GM12873 (cell line): ENCODE measurements around the gene ITGB6.

Experiments
- TF ChIP-seq, protein P1 (sequence below): IDR thresholded peaks from 2 replicates; pipeline ENCODE4 v1.5.1; 2012; ENCODE audit warnings: low read depth, mild to moderate bottlenecking, moderate library complexity, low read length, control low read depth; ENCODE audit not compliant: insufficient read depth; ENCODE audit errors: missing control alignments

ITGB6 gene

DNA sequence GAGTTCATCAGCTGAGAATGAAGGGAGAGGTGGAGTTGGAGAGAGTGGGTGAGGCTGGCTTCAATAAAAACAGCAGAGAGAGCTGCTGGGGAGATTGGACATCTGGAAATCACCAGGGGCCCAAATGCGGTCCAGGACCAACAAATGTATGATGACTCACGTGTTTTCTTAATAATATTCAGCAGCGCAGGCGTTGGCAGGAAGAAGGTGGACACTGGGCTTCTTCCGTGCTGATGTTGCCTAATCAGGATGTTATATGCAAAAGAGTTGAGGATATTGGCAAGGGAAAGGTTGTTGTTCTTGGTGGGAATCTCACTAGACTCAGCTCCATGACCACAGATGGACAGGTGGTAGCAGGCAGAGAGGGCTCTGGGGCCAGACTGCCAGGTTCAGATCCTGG is 124.9 kb downstream of the ITGB6 start:
- TF ChIP-seq, protein P1, sequence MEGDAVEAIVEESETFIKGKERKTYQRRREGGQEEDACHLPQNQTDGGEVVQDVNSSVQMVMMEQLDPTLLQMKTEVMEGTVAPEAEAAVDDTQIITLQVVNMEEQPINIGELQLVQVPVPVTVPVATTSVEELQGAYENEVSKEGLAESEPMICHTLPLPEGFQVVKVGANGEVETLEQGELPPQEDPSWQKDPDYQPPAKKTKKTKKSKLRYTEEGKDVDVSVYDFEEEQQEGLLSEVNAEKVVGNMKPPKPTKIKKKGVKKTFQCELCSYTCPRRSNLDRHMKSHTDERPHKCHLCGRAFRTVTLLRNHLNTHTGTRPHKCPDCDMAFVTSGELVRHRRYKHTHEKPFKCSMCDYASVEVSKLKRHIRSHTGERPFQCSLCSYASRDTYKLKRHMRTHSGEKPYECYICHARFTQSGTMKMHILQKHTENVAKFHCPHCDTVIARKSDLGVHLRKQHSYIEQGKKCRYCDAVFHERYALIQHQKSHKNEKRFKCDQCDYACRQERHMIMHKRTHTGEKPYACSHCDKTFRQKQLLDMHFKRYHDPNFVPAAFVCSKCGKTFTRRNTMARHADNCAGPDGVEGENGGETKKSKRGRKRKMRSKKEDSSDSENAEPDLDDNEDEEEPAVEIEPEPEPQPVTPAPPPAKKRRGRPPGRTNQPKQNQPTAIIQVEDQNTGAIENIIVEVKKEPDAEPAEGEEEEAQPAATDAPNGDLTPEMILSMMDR = no peak

DNA sequence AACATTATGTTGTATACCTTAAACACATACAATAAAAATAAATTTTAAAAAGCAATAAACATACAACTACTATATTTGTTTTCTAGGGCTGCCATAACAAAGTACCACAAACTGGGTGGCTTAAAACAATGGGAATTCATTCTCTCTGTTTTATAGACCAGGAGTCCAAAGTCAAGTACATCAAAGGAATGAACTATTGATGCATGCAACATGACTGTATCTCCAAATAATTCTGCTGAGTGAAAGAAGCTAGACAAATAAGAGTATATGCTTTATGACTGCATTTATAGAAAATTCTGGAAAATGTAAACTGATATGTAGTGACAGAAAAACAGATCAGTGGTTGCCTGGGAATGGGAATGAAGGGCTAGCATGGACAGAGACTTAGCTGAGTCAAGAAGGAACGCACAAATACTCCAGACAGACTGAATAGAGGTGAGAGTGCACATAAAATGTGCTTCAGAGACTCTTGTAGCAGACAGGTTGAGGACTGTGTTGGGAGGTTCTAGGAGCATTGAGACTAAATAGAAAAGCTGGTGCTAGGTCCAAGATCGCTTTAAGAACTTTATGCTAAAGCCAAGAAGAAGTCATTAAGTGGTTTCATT is 126.7 kb downstream of the ITGB6 start:
- TF ChIP-seq, protein P1 = no peak

DNA sequence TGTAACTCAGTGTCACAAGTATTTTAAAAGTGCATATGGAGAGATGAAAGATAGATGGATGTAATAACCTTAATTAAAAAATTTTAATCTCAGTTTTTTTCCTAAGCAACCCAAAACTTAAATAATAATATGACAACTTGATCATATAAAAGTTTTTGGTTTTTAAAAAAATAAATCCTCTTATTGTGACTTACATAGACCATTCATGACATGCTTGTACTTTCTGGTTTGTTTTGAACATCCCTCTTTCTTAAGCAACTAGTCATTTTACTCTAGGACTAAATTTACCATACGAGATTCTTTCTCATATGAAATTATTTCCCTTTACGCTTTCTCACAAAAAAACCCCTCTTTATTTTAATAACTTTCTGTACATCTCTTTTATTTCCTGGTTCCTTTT is 131.2 kb downstream of the ITGB6 start:
- TF ChIP-seq, protein P1 = no peak

DNA sequence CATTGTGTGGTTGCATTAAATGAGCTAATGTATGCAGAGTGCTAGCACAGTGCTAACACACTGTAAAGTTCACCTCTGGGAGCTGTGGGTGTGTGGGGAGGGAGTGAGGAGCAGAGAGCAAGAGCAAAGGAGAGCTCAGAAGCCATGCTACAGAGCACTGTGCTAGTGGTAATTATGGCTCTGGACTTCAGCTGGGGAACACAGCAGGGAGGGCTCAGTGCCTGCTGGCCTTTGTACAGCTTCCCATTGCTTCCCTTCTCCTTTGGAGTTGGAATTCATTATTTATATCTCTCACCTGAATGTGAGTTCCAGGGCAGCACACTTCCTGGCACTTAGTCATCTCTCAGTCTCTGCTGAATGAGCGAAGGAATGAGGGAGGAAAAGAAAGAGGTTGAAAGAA is 135.2 kb downstream of the ITGB6 start:
- TF ChIP-seq, protein P1 = no peak

DNA sequence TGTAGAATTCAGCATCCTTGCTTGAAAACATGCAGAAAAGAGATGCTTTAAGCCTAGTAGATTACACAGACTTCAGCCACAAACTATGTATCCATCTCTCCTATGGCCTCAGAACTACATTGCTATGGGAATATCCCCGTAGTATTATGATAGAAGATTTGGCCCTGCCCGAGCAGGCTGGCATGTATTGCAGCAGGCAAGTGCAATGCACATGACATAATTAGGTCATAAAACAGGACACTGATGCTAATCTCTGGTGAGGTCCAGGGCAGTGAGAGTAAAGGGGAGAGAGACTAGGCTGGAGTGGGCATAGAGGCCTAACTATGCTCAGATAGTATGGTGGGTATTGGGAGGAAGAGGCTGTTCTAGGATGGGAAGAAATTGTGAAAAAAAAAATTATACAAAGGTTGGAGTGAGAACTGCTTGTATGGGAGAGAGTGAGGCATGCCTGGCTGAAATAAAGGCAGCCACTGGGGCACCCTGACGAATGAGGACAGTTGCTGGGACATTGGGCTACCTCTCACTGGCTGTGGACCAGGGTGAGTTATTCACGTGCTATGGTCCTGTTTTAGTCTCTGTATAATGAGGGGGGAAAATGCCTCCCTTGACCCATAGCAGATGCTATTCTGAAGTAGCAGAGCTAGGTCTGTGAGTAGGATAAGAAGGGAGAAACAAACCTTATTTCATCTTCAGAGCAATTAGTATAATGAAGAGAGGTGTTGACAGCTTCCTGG is 136.0 kb downstream of the ITGB6 start:
- TF ChIP-seq, protein P1 = no peak

DNA sequence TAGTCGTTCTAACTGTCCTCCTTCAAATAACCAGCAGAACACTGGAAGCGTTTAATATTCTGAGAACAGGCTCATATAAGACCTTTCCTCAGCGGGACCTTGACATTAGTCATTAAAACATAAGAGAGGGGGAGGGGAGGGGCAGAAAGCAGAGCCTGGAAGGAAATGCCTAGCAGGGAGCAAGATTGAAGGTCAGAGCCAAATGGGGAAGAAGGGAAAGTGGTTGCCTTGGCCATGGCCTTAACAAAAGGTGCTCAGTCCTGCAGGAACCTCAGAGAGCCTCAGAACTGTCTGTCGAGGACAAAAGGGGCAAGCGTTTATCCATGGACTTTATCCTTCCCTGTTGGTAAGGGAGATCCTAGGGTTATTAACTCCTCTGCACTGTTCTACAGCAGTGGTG is 136.8 kb downstream of the ITGB6 start:
- TF ChIP-seq, protein P1 = no peak

DNA sequence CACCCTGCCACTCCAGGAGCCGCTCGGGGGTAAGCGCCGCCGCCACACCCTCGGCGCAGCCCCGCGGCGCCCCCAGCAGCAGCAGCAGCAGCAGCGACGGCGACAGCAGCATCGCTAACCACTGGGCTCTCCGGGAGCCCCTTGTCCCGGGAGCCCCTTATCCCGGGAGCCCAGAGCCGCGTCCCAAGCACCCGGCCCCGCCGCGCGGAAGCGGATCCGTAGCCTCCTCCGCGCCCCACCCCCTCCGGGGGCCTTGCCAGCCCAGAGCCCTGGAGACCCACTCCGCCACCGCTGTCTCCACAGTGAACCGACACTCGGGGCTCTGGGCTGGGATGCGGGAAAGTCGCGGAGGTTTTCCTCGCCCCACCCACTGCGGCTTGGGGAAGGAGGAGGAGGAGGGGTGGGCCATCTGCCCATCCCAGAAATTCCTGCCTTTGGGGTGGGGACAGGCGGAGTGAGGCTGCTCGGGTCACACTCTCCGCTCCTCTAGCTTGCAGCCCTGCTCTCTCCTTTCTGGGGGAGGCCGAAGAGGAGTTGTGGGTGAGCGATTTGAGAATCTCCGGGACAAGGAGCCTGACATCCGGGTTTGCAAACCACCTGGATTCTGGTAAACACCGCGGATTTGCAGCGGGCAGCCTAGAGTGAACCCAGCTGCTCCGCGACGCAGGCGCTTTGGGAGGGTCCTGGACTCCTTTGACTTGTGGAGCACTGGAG is 137.6 kb downstream of the ITGB6 start, which contains the start of gene PLA2R1:
TSS of gene PLA2R1 (minus strand) at position 324 of the 714 bp plus-strand sequence. CDS start at position 112, 212 bp downstream.
- TF ChIP-seq, protein P1 = no peak
